OCI-LY1 (cell line): Measurements from ENCODE around the gene PKNOX1.
"Not testable (repeated sequence)": the region's sequence is repeated elsewhere in the genome, so short reads cannot be mapped to it uniquely, and the experiment has no call there.

ENCODE experiments used
- CTCF ChIP-seq: fragments of 200-600 bp; sonication (generic), shearing (Covaris generic); IDR thresholded peaks from 2 replicates; pipeline ENCODE4 v1.5.1; 2017; ENCODE audit warnings: mild to moderate bottlenecking, antibody characterized with exemption, low read length, moderate library complexity, mixed read lengths
- EZH2 ChIP-seq: fragments of 200-600 bp; sonication (generic), shearing (Covaris generic); IDR thresholded peaks from 2 replicates; pipeline ENCODE4 v1.8.0; 2017; ENCODE audit warnings: borderline replicate concordance, mixed run types, mild to moderate bottlenecking, antibody characterized with exemption, low read length, moderate library complexity, mixed read lengths

DNA sequence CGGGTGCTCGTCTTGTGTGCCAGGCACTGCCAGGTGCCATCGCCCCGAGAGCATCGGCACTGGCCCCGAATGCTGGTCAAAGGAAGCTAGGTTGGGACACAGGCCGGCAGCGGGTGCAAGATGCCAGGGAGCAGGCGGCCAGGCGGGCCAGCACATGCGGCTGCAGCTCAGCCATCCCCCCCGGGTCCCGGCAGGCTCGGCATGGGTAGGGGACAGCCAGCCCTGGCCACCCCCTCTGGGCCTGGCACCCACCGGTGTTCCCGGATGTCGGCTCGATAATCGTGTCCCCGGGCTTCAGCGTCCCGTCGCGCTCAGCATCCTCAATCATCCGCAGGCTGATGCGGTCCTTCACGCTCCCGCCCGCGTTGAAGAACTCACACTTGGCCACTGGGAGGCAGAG lies 91.6 kb downstream of the PKNOX1 start:
- TF ChIP-seq EZH2, CTCF: not testable (repeated sequence)
